NCI-H1048 (cell line): ENCODE data around the gene SLC19A1.

ENCODE experiments used
- DNase-seq: peaks from one replicate; lab custom pipeline; 2025; lab: John Stamatoyannopoulos, UW

SLC19A1 gene

DNA sequence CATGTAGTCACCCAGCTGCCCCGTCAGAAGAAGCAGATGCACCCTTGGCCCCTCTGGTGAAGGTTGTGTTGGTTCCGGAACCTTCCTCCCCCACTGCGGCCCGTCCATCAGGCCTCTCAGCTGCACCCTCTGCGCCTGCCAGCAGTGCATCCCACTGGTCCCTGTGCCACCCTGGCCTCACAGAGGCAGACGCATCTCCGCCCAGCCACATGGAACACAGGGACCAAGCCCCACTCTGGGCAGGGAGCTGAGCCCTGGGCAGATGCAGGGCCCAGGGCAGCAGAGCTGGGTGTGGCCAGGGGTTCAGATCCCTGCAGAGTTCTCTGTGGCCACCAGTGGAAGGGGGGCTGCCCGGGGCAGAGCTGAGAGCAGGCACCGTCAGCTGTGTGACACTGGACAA lies 50.6 kb downstream of the SLC19A1 start:
- DNase-seq = no peak

DNA sequence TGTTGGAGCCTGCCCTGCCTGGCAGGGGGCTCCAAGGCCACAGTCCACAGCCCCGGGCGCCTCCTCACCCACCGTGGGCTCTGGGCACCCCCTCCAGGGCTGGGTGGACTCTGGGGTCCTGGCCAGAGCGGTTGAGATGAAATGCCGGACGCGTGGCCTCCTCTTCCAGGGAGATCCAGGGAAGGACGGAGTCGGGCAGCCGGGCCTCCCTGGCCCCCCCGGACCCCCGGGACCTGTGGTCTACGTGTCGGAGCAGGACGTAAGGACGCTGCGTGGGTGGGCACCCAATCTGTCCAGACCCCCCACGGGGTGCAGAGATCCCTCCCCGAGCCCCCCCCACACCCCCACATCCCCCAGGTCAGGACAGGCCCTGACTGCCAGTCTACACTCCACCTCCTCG lies 51.2 kb downstream of the SLC19A1 start:
- DNase-seq = no peak

DNA sequence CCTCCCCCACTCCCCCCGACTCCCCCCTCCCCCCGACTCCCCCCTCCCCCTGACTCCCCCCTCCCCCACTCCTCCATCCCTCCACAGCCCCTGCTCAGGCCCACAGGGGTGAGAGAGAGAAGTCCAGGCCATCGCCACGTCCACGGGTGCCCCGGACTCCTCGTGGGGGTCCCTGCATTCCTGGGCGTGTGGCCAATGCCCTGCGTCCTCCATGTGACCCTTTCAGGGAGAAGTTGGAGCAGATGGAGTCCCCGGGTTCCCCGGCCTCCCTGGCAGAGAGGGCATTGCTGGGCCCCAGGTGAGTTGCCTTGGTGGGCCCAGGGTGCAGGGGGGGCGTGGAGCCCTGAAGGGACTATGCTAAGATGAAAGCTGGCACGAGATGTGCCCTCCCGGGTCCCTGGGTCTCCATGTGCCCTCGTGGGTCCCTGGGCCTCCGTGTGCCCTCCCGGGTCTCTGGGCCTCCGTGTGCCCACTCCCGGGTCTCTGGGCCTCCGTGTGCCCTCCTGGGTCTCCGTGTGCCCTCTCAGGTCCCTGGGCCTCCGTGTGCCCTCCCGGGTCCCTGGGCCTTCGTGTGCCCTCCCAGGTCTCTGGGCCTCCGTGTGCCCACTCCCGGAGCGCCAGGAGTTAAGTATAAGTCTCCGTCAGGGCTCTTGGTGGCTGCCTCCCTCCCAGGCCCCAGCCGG lies 52.0 kb downstream of the SLC19A1 start:
- DNase-seq = no peak

DNA sequence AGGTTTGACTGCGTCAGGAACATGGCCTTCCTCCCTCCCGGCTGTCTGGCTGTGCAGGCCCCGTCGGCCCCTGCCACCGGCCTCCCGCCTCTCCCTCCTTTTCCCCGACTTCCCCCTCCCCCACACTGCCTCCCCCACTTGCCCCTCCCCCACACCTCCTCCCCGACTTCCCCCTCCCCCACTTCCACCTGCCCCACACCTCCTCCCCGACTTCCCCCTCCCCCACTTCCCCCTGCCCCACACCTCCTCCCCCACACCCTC lies 52.6 kb downstream of the SLC19A1 start:
- no peak for DNase-seq

DNA sequence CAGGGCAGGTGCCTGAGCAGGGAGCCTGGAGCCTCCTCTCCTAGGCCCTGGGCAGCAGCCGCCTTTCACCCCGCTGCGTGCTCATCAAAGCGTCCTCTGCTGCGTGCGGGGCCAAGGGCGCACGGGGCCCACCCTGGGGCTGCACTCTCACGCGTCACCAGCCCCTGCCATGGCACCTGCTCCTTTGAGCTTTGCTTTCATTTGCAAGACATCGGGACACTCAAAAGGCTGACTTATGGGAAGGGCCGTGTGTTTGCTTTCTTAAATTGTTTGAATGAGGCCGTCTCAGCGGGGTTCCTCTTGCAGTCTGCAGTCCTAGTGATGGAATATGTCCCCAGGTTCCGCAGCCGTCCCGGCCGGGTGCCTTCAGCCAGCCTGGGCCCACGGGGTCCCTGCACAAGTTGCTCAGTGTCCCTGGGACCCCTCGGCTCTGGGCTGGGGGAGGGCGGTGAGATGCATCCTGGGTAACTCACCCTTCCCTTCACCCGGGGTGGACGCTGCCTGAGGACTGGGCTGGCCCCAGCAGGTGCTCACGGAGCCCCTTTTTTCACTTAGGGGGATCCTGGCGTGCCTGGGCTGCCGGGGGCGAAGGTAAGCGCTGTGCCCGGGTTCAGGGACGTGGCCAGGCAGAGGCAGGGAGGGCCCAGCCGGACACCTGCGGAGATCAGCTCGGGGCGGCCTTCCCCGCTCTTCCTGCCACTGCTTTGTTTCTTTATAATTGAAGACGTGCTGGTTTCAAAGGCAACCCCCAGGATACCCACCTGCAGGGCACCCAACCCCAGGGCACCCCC lies 53.1 kb downstream of the SLC19A1 start:
- no peak for DNase-seq

DNA sequence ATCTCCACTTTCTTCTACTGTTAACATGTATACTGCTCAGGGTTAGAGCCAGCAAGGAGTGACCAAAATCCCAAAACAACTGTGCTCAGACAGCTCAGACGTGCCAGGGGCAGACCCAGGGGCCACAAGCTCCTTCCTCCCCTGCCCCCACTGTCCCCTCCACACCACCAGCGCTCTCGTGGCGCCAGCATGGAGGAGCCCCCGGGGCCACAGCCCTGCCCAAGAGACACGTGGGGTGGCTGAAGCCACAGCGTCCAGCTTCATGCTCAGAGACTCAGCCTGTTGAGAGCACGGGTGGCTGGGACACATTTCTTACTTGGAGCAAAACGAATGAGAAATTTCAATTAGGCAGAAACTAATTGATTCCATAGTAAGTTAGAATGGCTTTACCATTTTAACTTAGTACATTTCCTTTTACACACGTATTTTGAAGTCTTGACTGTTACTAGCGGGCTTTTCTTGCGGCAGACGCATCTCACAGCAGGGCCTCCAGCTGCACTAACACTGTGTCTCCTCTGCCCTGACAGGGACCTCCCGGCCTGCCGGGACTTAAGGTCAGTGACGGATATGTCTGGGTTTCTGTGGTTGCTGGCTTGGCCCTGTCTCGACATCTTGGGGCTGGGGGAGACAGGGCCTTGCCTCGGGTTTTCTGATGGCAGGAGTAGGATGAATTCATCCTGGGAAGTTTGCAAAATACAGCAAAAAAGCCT lies 54.2 kb downstream of the SLC19A1 start:
- no peak for DNase-seq

DNA sequence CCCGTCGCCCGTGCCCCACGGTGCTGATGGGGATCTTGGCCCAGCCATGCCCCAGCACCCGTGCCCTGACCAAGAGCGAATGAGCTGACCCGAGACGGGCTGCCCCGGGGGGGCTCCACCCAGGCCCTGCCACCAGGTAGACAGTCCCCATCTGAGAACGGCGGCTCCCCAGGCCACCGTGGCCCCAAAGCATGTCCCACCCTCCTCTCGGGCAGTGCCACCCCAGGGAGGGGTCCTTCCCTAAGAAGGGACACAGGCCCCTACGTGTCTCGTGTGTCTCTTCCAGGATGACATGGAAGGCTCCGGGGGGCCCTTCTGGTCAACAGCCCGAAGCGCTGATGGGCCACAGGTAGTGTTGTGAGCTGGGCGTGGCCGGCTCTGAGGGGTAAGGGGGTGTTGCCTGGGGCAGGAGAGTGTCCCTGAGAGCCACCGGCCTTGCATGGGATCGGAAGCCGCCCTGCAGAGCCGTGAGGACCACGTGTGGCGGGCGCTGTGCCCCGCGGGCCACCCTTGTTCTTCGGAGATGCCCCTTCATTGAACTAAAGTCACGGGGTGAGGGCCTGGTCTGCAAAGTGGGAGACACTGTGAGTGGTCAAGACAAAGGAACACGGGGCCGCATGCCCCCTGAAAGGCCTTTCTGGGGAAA lies 55.0 kb downstream of the SLC19A1 start:
- DNase-seq = no peak

DNA sequence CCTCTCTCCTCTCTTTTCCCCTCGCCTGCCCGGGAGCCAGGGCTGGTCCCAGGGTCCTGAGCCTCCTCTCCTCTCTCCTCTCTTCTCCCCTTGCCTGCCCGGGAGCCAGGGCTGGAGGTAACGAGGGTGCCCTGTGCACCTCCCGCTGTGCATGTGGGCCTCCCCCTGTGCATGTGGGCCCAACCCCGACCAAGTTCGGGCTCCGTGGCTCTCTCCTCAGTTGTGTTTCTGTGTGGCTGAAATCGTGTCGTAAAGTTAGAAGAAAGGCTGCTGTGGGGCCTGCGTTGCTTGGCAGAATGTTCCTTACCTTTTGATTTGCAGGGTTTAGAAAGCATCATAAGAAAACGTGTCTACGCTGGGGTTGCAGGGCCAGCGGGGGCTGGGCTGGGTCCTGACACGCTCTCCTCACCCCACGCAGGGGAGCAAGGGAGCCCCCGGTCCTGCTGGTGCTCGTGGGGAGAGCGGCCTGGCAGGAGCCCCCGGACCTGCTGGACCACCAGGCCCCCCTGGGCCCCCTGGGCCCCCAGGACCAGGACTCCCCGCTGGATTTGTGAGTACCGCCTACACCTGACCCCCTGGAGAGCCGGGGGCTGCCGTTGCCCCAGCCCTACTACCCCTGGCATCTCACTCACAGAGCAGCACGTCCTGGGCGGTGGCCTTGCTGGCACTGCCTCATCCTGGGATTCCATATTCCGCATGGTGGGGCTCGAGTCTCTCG lies 55.6 kb downstream of the SLC19A1 start:
- DNase-seq = no peak

DNA sequence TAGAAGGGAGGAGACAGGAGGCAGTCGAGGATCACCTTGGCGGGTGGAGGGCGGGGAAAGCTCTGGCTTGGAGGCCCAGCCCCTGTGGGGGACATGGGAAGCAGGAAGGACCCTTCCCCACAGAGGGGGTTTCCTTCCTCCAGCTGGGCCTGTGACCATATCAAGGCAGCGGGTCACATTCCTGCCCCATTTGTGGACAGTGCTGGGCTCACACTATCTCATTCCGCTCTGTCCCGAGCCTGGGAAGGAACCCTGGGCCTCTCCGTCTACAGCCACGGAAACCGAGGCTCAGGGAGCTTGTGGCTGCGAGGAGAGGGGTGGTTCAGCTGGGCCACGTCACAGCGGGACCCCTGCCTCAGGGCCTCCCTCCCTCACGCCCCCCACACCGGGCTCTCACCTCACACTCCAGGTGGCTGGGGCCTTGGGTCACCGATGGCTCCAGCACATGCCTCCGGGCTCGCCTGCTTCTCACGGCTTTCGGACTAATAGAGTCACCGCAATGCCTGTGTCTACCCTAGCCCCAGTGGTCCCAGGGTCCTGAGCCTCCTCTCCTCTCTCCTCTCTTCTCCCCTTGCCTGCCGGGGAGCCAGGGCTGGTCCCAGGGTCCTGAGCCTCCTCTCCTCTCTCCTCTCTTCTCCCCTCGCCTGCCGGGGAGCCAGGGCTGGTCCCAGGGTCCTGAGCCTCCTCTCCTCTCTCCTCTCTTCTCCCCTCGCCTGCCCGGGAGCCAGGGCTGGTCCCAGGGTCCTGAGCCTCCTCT lies 56.4 kb downstream of the SLC19A1 start:
- no peak for DNase-seq

DNA sequence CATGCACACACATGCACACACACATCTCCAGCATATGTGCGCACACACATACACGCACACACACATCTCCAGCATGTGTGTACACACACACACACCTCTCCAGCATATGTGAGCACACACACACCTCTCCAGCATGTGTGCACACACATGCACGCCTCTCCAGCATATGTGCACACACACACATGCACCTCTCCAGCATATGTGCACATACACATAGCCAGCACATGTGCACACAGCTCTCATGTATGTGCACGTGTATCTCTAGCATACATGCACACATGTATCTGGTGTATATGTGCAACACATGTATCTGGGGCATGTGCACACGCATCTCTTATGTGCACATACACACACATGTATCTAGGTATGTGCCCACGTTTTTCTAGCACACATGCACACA lies 57.9 kb downstream of the SLC19A1 start:
- DNase-seq = no peak

DNA sequence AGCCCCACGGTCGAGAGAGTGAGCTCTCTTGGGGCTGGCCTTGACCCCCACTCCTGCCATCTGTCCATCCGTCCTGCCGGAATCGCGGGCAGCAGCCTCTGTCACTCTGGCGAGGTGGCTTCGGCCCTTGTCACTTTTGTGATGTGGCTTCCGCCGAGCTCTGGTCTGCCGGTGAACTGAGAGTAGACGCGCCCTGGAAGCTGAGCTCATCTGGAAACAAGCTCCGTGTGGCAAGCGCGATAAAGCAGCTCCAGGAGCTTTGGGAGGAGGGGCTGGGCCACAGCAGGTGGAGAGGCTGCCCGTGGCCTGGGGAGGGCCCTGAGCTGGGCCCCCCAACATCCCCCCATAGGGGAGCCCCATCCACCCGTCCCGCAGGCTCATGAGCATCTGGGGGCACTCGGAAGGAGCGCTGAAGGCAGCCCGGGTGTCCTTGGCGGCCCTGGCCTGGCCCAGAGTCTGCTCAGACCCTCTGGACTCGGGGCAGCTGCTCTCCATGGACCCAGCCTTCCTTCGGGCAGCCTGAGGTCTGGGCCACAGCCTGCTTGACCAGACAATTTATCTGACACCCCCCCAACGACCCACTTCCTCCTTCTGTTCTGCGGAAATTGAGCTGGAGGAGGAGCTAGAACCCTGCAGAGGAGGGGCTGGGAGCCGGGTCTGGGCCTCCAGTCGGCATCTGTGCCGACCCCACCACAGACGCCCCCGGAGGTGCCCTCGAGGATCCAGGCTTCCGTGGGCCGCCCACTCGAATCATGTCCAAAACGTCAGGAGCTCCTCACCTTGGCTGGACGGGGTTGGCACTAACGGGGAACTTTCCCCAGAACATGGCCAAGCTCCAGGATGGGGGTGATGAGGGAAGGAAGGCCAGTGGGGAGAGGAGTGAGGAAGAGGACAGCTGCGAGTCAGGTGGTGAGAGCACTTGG lies 59.1 kb downstream of the SLC19A1 start:
- DNase-seq = no peak

DNA sequence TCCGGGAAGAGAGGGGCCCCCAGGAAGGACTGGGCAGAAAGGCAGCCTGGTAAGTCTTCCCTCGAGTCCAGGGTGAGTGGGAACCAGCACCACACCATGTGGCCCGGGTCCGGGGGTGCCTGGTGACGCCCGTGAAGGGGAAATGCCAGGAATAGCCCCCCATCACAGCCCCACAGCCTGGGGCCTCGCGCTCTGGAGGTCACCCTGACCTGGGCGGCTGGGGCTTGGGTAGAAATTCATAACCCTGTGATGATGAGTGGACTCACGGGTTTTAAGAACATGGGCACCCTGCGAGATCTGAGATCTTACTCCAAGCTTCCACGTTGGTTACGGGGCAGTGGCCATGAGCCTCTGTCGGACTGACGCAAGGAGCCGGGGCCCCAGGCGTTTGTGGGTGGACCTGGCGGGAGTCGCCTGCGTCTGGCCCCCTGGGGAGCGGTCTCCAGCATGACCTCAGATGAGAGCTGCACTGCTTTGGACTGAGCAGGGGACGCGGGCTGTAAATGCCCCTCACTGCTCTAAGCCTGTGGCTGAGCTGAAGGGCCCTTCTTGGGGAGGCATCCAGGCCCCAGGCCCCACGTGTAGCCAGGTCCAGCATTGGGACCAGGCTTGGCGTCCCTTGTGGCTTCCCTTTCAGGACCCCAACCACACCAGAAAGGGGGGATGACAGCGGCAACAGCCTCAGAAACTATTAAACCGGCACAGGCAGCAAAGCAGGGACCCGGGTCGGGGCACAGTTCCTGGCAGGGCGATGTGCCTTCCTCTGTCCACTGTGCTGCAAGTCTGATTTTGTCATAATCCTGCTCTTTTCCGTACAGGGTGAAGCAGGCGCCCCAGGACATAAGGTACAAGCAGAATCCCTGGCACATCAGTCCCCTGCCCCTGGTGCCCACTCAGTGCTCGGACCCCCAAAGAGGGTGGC lies 60.0 kb downstream of the SLC19A1 start:
- DNase-seq = no peak

DNA sequence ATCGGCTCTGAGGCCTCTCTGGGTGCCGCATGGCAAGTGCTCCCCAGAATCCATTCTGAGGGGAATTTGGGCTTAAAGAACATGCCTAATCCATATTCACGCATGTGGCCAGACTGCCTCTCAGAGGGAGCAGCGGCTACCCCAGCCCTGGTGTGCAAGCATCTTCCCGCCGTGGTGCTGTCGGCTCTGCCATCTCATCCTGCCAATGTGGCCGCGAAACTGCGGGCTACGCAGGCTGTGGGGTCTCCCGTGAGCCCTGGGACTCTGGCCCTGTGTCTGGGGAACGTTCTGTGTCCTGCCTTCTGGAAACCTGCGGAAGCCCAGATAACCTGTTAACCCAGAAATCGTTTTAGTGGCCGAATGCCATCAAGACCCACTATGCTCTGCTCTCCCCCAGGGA lies 60.7 kb downstream of the SLC19A1 start:
- no peak for DNase-seq

DNA sequence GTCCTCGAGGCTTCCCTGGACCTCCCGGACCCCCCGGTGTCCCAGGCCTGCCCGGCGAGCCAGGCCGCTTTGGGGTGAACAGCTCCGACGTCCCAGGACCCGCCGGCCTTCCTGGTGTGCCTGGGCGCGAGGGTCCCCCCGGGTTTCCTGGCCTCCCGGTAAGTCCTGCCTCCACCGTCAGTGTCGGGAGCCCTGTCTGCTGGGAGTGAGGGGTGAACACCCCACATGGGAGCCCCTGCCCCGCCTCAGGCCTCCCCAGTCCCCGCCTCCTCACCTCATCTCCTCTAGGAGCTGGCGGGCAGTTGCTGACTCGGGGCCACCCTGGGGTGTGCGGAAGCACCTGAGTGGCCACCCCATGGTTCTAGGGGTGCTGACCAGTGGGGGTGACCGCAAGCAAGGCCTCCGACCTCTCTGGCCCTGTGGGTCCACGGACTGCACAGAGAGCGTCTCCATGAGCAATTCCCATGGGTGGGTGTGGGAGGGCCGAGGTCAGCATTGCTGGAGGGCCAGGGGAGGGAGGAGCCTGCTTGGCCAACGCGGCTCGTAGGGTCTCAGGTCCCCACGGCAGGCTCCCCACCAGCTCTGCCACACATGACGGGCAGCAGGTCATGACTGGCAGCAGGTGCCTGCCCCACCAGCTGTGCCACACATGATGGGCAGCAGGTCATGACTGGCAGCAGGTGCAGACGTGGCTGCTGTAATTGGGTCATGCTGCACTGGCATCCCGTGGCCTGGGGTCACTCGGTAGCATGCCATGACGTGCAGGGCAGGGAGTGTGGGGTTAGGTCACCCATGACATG lies 61.3 kb downstream of the SLC19A1 start:
- no peak for DNase-seq

DNA sequence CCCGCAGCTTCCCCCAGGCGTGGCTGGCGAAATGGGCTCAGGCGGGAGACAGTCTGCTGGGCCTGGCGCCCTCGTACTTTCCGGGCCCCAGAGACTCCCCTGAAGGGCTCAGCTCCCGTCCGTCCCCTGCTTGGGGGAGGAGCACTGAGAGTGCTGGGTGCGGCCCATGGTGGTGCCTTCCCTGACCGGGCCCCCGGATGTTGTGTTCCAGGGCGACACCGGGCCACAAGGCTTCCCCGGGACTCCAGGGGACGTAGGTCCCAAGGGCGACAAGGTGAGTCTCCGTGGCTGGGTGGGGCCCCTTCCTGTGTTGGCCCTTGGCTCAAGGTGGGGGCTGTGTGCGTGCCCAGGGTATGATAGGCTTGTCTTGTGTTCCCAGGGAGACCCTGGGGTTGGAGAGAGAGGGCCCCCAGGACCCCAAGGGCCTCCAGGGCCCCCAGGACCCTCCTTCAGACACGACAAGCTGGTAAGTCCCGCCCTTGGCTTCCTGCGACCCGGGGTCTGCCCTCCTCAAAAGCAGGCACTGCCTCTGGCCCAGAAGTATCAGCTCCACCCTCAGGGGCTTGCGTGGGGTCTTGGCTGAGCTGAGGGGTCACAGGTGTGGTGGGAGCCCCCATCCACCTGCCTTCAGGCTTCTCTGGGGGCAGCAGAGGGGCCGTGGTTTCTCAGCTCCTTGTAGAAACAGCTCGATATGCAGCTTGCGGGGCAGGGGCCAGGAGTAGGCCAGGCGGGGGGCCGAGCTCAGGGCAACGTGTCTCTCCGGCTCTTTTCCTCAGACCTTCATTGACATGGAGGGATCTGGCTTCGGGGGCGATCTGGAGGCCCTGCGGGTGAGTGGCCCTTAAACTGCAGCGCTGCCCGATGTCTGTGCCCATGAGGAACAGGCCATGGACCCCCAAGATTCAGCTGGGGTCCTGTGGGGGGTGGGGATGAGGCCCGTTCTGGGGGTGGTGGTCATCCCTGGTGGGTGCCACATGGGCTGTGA lies 62.3 kb downstream of the SLC19A1 start:
- DNase-seq = no peak

DNA sequence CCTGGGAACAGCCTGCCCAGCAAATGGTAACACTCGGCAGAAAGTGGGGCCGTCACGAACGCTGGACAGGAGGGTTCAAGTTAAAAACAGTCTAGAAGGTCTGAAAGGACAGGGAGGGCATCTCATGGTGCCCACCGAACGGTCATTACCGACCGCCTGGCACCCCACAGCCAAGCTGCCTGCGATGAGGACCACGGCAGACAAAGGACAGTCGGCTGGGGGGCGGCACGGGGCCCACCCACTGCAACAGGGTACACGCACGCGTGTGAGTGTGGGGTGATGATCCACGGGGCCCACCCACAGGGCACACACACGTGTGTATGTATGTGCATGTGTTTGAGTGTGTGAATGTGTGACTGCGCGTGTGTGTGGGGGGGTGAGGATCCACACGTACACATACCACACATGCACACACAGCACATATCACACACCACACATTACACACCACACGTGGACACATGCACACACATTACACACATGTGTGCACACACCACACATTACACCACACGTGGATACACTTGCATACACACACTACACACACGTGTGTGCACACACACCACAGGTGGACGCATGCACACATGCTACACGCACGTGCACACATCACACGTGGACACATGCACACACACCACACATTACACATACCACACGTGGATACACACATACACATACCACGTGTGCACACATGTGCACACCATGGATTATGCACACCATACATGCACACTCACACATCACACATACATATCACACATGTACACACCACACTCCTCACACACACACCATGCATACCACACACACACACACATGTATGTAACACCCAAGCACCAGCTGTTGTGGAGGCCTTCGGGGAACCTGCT lies 63.2 kb downstream of the SLC19A1 start:
- DNase-seq = no peak
